HG02870 (cell line): ENCODE data around the gene PPM1G.
"Not testable (repeated sequence)": the region's sequence is repeated elsewhere in the genome, so short reads cannot be mapped to it uniquely, and the experiment has no call there.

Source experiments
- ATAC-seq: cut with Tn5 transposase; IDR thresholded peaks from one replicate; pipeline ENCODE4 v1.9.1; 2021; ENCODE audit warnings: mild to moderate bottlenecking, moderate library complexity; ENCODE audit not compliant: unreplicated experiment

The PPM1G gene, protein sequence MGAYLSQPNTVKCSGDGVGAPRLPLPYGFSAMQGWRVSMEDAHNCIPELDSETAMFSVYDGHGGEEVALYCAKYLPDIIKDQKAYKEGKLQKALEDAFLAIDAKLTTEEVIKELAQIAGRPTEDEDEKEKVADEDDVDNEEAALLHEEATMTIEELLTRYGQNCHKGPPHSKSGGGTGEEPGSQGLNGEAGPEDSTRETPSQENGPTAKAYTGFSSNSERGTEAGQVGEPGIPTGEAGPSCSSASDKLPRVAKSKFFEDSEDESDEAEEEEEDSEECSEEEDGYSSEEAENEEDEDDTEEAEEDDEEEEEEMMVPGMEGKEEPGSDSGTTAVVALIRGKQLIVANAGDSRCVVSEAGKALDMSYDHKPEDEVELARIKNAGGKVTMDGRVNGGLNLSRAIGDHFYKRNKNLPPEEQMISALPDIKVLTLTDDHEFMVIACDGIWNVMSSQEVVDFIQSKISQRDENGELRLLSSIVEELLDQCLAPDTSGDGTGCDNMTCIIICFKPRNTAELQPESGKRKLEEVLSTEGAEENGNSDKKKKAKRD

DNA sequence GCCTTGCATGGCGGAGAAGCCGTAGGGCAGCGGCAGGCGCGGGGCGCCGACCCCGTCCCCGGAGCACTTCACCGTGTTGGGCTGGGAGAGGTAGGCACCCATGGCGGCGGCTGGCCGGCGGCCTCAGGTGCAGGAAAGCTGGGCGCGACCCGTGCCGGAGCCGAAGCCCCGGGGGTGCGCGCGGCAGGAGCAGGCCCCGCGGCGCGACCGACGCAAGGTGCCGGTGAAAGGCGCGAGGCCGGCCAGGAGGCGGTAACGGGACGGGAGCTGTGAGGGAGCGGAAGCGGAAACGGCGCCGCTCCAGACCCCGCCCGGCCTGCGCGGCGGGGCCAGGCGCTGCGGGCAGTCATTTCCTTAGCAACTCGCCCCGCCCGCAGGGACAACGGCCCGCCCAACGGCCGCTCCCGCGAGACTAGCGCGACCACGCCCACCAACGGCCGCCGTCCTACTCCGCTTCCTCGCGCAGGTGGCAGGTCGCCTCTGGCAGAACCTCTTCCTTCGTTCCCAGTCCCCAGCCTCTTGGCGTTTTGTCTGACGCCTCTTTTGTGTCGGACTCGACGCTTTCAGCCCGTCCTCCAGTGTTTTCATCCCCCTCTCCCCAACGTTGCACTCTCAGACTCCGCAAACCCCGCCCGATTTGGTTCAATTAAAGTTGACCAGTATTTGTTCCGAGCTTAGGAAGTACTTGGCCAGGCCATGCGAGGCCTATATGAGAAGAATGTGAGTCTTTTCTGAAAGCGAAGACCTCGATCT lies at the start of gene PPM1G:
Gene PPM1G, minus strand, starts transcription at position 271 of the 753 bp plus-strand sequence. Its CDS starts 169 bp downstream, at position 102.
- ATAC-seq: peak; percentile 86

DNA sequence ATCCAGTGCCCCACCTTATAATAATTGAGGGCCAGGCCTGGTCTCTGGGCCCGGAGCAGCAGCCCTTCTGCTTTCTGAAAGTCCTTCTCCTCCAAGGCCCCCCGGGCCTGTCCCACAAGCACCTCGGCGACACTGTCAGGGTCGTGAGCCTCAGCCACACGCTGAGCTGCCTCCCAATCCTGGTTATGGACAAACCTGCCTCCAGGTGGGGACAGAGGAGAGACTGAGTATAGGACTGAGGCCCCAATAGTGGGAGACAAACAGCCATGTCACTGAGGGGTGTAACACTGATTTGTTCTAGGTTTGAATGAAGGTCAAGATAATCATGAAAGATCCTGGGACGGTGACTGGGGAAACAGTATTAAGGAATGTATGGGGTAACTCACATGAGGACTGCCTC lies 44.6 kb upstream of the PPM1G start:
- ATAC-seq: no peak

DNA sequence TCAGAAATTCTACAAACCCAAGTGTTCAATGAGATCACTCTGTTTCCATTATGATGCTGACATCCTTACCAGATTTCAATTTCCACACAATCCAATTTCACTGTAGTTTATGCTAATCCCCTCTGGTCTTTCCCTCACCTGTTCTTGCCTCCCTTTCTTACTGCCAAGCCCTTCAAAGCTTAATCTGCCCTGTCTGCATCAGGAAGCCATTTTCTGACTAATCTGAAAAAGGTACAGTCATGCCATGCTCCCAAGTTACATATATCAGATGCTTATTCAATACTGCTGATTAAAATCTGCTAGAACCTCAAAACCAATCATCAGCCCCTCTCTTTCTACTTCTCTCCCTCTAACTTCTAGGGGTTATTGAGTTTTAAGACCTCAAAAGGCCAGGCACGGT lies 41.7 kb upstream of the PPM1G start:
- no peak for ATAC-seq

DNA sequence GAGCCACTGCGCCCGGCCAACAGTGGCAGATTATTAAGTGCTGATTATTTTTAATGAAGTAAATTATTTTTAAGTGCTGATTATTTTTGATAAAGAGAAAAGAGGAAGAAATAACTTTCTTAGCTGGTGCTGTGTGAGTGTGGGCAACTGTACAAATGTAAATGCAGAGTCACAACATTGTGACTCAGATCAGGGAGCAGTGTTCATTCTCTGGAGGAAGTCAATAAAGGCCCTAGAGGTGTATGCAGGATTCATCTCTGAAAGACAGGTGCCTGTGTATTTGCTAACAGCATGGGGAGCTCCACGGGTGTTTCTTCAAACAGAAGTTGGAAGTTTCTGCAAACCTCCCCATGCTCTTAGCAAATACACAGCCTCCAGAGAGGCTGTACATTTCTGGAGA lies 39.0 kb upstream of the PPM1G start:
- no peak for ATAC-seq

DNA sequence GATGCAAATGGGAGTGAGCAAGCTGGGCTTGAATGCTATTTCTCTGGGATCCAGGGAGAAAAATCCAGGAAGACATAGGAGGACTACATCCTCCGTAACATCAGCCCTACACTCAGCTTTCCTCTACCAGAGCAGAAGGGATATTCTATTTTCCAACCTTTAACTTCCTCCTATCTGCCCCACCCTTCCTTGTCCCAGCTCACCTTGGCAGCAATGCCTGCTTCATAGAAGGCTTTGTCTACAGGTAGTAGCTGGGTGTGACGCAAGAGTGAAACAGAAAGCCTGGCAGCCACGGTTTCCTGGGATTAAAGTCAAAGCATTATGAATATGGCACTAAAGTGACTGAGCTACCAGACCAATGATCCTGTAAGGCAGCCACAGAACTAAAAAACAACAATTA lies 36.7 kb upstream of the PPM1G start:
- ATAC-seq: no peak

DNA sequence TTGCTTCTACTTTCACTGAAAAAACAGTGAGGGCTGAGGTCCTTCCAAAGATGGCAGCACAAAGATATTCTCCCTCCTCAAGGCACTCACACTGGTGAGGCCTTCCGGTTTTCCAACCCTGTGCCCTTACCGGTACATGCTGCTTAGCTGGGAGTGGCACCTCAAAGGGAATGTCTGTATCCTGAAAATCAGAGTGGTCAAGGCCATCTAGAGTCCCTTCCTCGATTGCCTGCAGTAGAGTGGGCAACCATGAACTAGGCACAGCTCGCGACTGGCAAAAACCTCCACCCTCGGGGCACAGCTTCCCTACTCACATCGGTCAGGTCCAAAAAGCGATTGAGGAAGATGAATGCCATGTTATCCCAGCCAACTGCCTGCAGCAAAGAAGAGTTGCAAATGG lies 36.2 kb upstream of the PPM1G start:
- ATAC-seq: no peak

DNA sequence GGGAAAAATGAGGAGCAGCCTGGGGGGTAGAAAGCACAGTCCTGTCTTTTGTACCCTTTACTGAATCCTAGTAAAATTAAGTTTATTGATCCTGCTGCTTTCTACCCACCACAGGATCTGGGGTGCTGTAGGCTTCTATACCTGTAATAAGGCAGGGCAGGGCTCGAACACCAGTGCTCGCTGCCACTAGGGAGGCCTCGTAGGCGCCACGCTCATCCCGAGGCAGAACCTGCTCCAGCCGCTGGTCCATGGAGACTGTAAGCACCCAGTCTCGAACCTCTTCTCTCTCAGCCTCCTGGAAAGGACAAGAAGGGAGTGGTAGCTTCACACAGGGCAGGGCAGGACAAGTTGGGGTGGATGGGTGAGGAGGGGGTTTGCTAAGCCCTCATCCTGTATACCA lies 35.8 kb upstream of the PPM1G start:
- no peak for ATAC-seq

DNA sequence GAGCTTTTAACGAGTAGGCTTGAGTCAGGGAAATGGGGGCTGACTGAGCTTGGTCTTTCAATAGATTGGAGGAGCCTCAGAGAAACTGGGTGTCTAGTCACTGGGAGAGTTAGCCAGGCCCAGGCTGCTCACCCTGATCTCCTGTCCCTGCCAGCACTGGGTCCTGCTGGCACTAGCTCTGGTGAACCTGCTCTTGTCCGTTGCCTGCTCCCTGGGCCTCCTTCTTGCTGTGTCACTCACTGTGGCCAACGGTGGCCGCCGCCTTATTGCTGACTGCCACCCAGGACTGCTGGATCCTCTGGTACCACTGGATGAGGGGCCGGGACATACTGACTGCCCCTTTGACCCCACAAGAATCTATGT lies 33.5 kb upstream of the PPM1G start:
- ATAC-seq: no peak

DNA sequence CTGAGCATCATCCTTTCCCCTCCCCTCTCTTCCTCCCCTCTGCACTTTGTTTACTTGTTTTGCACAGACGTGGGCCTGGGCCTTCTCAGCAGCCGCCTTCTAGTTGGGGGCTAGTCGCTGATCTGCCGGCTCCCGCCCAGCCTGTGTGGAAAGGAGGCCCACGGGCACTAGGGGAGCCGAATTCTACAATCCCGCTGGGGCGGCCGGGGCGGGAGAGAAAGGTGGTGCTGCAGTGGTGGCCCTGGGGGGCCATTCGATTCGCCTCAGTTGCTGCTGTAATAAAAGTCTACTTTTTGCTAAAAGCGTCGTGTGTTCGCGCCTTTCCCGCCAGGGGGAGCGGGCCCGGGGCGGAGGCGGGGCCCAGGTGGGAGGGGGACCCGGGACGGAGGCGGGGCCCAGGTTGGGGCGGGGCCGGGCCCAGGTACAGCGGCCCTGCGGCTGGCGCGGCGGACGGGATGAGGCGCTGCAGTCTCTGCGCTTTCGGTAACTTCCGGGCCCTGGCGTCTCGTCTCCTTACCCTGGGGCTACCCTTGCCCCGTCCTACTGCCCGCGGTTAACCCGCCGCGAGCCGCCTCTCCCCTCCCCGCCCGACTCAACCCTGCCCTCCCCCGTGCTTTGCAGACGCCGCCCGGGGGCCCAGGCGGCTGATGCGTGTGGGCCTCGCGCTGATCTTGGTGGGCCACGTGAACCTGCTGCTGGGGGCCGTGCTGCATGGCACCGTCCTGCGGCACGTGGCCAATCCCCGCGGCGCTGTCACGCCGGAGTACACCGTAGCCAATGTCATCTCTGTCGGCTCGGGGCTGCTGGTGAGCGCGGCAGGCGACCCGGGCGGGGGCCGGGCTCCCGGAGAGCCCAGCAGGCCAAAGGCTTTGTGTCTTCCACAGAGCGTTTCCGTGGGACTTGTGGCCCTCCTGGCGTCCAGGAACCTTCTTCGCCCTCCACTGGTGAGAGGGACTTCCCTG lies 32.8 kb upstream of the PPM1G start, which contains the start of gene KRTCAP3:
Gene KRTCAP3, plus strand, starts transcription at position 424 of the 962 bp plus-strand sequence. Its CDS starts 32 bp downstream, at position 456.
- no peak for ATAC-seq

DNA sequence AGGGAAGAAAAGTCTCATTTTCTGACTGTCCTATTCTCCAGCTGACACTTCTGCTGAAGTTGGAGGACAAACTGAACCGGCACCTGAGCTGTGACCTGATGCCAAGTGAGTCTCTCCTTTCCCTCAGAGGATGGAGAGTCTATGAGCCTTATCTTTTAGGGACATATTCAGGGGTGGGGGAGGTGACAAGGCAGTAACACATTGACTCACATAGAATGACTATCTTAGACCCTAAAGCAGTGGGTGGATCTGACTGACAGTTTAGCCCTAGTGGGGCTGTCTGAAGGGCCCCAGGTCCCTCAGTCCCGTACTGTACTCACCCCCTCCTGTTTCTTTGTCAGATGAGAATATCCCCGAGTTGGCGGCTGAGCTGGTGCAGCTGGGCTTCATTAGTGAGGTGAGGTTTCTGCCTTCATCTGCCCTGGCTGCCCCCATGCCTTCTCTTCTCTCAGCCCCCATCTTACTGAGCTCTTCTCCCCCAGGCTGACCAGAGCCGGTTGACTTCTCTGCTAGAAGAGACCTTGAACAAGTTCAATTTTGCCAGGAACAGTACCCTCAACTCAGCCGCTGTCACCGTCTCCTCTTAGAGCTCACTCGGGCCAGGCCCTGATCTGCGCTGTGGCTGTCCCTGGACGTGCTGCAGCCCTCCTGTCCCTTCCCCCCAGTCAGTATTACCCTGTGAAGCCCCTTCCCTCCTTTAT lies 32.0 kb upstream of the PPM1G start:
- ATAC-seq: no peak

DNA sequence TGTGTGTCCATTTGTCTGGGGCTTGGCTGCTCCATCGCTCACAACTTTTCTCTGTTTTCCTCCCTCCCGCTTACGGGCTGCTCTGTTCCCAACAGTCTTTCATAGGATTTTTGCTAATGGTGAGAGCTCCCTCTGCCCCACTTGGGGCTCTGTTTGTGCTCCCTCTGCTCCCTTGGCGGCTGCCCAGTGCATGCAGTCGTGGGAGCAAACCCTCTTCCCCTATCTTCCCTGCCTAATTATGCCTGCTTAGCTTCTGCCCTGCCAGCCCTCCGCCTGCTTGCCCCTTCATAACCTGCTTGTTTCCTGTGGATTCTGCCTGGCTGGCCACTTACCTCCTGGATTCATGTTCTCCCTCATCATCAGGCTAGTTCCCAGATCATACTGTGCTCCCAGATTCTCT lies 26.2 kb upstream of the PPM1G start:
- no peak for ATAC-seq

DNA sequence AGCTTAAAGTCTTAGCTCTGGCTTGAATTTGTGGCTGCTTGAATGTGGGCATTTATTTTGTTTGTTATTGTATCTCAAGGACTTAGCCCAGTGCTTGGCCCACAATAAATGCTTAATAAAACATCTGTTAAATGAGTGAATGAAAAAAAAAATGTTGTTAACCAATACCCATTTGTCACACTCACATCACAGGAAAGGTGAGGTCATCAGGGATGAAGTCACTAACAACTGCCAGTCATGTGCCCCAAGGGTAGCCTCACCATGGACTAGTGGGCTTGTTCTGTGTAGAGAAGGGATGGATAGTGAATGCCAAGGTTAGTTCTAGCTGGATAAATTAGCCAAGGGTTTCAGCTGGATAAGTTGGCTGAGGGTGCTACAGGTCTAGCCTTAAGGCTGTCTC lies 22.0 kb upstream of the PPM1G start:
- ATAC-seq: no peak

DNA sequence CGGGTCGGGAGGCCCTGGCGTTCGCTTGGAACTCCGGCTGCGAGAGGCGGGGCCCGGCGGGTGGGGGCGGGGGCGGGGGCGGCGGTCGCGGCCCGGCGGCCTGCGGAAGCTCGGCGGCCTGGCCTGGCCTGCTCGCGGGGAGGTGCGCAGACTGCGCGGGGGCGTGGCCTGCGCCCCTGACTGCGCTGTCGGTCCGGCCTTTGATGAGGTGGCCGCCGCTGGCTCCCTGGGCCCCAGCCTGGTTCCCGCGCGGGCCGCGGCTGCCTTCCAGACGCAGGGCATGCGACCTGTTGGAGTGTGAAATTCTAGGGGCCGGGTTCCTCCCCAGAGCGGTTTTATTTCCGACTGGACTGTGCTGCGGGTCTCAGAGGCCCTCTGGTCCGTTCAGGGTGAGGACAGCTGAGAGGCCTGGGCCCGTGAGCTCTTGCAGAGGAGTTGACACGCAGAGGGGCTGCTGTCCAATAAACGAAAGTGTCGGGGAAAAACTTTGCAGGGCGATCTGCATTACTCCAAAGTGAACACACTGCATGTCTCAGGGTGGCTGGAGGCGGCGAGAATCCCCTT lies 19.7 kb upstream of the PPM1G start:
- ATAC-seq: peak; percentile 61

DNA sequence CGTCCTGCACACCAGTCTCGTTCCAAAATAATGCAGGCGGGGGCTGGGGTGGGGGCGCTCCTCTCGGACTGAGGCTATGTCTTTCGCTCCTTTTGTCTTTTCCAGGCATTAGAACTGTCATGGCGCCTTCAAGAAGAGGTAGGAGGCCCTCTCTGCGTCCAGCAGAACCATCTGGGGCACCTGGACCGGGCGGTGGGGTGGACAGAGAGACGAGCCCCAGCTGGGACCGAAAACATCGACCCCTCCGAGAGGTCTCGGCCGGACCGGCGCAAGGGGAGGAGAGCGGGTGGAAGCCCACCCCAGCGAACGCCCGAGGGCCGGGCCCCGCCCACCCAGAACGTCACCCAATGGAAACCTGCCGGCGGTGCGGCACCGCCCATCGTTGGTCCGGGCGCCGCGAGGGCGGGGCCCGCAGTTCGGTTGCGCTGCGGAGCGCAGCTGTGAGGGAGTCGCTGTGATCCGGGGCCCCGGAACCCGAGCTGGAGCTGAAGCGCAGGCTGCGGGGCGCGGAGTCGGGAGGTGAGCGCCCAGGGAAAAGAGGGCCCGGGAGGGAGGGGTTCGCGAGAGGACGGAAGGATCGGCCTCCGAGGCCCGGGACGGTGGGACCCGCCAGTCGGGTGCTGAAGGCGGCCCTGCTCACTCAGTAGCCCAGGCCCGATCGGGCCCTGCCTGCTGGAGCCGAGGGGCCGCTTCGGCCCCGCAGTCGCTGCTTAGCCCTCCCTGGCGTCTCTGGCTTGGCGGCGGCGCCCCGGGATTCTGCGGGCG lies 19.0 kb upstream of the PPM1G start, which contains the start of gene NRBP1:
Gene NRBP1, plus strand, starts transcription at position 419 of the 765 bp plus-strand sequence. CDS start 4,643 bp downstream, outside the sequence.
- peak; percentile 86 for ATAC-seq

DNA sequence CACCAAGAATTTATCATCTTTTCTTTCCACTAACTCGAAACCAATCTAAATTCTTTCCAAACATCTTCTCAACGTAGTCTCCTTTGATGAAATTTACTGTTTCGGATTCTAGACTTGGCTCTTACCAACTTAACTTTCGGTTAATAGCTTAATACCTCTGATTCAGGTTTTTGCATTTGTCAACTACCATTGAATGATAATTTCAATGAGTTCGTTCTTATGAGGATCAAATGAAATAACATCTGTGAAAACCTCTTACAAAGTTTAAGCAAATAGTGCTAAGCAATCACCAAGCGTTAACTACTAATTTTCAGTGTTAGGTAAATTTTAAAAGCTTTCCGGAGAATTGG lies 18.4 kb upstream of the PPM1G start:
- ATAC-seq: no peak

DNA sequence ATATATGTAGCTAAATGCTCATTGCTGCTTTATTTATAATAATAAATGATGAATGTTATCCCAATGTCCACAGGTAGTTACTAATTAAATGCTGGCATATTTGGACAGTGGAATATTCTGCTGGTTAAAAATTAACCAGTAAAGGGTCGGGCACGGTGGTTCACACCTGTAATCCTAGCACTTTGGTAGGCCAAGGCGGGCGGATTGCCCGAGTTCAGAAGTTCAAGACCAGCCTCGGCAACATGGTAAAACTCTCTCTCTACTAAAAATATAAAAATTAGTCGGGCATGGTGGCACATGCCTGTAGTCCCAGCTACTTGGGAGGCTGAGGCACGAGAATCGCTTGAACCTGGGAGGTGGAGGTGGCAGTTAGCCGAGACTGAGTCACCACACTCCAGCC lies 15.6 kb upstream of the PPM1G start:
- ATAC-seq: not testable (repeated sequence)

DNA sequence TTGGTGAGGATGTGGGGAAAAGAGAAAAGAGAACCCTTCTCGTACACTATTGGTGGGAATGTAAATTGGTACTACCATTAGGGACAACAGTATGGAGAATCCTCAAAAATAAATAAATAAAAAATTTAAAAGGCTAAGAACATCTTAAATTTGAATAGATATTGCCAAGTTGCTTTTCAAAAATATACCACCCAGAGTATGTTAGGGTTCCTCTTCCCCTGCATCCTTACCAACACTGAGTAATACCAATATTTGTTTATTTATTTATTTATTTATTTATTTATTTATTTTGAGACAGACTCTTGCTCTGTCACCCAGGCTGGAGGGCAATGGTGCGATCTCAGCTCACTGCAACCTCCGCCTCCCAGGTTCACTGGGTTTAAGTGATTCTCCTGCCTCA lies 13.6 kb upstream of the PPM1G start:
- no peak for ATAC-seq

DNA sequence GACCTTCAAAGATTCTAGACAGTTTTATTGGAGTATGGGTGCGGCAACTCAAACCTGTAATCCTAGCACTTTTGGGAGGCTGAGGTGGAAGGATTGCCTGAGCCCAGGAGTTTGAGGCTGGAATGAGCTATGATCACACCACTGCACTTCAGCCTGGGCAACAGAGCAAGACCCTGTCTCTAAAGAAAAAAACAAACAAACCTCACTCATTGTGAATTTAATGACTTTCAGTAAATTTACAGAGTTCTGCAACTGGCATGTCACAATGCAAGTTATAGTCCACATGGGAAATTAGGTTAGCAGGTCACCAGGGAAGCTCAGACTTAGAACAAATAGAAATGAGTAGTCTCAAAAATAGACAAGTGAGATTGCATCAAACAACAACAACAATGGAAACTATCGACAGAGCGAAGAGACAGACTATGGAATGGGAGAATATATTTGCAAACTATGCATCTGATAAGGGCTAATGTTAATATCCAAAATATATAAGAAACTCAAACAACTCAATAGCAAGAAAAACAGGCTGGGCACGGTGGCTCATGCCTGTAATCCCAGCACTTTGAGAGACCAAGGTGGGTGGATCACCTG lies 12.4 kb upstream of the PPM1G start:
- ATAC-seq: no peak

DNA sequence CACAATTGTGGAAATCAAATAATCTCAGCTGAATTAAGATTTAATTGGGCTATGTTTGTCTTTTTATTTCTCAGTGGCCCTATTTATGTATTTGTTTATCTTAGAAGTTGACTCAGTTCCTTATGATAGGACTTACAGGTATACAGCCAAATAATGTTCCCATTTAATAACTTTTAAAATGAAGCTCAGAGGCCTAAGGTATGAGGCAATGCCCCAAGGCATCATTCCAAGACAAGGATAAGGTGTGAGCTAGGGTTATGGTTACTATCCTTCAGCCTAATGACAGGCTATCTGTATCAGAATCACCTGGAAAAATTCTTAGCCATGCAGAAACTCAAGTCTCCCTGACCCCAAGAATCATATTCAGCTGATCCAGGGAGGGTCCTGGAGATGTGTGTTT lies 11.6 kb upstream of the PPM1G start:
- ATAC-seq: no peak
